ENCODE data around the gene ZNF189. TPM values are rescaled to one million over a fixed set of nuclear protein-coding genes. Genes with fewer than 3 reads are reported as not detected.

ZNF189 gene
- total RNA-seq, 1 donor from 2014 or later: 12.1 TPM

GRCh38 chr9:101403516-101404285 lies 5.0 kb downstream of the ZNF189 start:
- TF ChIP-seq CTCF (IDR thresholded peaks at IDR 0.05; ENCODE audit: insufficient read depth, low read length, severe bottlenecking): no peak
- no peak for DNase-seq (ENCODE audit: low read depth)
- no peak overlapping the region for H3K4me3 ChIP-seq (ENCODE audit: low read depth, low read length)
- H3K36me3 ChIP-seq (ENCODE audit: control insufficient read depth, insufficient read depth, low read length): peaks cover 15% of the 10 kb centered on the region
- no peak for FAIRE-seq
- no peaks in the 10 kb centered on the region for H3K27me3 ChIP-seq (ENCODE audit: control insufficient read depth, insufficient read depth, low read length)

- no peak for TF ChIP-seq CTCF (IDR thresholded peaks at IDR 0.05; ENCODE audit: insufficient read depth, low read length, severe bottlenecking)
- peaks cover 10% of the 10 kb centered on the region for H3K36me3 ChIP-seq (ENCODE audit: control insufficient read depth, insufficient read depth, low read length)
- no peak for FAIRE-seq
- no peaks in the 10 kb centered on the region for H3K27me3 ChIP-seq (ENCODE audit: control insufficient read depth, insufficient read depth, low read length)
- no peak for DNase-seq (ENCODE audit: low read depth)
- no peak overlapping the region for H3K4me3 ChIP-seq (ENCODE audit: low read depth, low read length)
Observed at GRCh38 chr9:101408374-101409078, 9.9 kb downstream of the ZNF189 start.

GRCh38 chr9:101409079-101409477 lies 10.4 kb downstream of the ZNF189 start:
- TF ChIP-seq CTCF (IDR thresholded peaks at IDR 0.05; ENCODE audit: insufficient read depth, low read length, severe bottlenecking): no peak
- Histone ChIP-seq H3K27me3 (ENCODE audit: control insufficient read depth, insufficient read depth, low read length) (no peaks in the 10 kb centered on the region), H3K36me3 (ENCODE audit: control insufficient read depth, insufficient read depth, low read length) (peaks cover 6% of the 10 kb centered on the region), H3K4me3 (ENCODE audit: low read depth, low read length) (no peak overlapping the region)
- DNase-seq (ENCODE audit: low read depth) (no peak), FAIRE-seq (no peak)

- no peak for TF ChIP-seq CTCF (IDR thresholded peaks at IDR 0.05; ENCODE audit: insufficient read depth, low read length, severe bottlenecking)
- FAIRE-seq (no peak), DNase-seq (ENCODE audit: low read depth) (no peak)
- H3K4me3 ChIP-seq (ENCODE audit: low read depth, low read length): no peak overlapping the region
- H3K27me3 ChIP-seq (ENCODE audit: control insufficient read depth, insufficient read depth, low read length): no peaks in the 10 kb centered on the region
- no peaks in the 10 kb centered on the region for H3K36me3 ChIP-seq (ENCODE audit: control insufficient read depth, insufficient read depth, low read length)
Observed at GRCh38 chr9:101414839-101415238, 16.2 kb downstream of the ZNF189 start.

- no peaks in the 10 kb centered on the region for H3K36me3 ChIP-seq (ENCODE audit: control insufficient read depth, insufficient read depth, low read length)
- DNase-seq (ENCODE audit: low read depth) (no peak), FAIRE-seq (no peak)
- no peaks in the 10 kb centered on the region for H3K27me3 ChIP-seq (ENCODE audit: control insufficient read depth, insufficient read depth, low read length)
- TF ChIP-seq CTCF (IDR thresholded peaks at IDR 0.05; ENCODE audit: insufficient read depth, low read length, severe bottlenecking): no peak
- no peak overlapping the region for H3K4me3 ChIP-seq (ENCODE audit: low read depth, low read length)
Observed at GRCh38 chr9:101415578-101415977, 16.9 kb downstream of the ZNF189 start.
